Esophagus muscularis mucosa (tissue), 3 donors: ENCODE data around the gene CDC45.

Source experiments
- POLR2A ChIP-seq: fragments of 450-650 bp; IDR thresholded peaks from one replicate; pipeline ENCODE4 v1.6.1; 2017; ENCODE audit warnings: antibody characterized with exemption, moderate library complexity, mild to moderate bottlenecking, low read depth
- TF ChIP-seq, protein P1 (sequence below), 3 experiments: fragments of 200-600 bp in 2 of 3; fragments of 450-650 bp in 1 of 3; sonication (generic) in 2 of 3; IDR thresholded peaks; one replicate each; pipeline ENCODE4 v1.5.1; 2017 to 2019; ENCODE audit warnings: antibody characterized with exemption in 3 of 3, mild to moderate bottlenecking in 2 of 3, moderate library complexity in 1 of 3

DNA sequence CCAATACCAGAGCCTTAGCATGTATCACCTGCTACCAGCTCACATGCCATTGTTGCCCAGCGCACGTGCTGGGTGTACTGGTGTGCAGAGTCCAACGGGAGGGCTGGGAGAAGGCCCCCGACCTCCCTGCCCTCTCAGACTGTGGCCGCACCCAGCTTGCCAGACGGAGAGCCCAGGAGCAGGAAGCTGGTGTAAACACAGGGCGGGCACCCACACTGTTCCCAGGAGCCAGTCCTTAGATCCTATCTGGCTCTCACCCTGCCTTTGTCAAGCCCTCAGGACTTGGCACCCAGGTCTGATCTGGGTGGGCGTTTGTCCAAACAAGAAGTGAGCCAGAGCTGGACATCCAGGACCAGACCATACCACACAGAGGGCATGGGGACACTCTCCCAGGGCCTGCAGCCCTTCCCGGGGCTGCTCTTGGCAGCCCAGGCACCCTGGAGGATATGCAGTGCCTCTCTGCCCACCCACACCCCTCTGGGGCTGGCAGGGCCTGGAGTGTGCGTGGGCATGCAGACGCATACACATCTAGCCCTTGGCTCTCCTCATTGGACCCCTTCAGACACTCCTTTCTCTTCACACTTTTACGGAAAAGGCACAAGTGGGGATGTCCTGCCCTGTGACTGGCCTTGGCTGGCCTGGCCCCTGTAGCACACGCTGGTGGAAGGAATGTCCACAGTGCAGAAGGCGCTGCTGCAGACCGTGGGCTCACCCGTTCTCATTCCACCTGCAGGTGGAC lies 64.4 kb downstream of the CDC45 start:
- no peak for TF ChIP-seq POLR2A
- TF ChIP-seq, protein P1, sequence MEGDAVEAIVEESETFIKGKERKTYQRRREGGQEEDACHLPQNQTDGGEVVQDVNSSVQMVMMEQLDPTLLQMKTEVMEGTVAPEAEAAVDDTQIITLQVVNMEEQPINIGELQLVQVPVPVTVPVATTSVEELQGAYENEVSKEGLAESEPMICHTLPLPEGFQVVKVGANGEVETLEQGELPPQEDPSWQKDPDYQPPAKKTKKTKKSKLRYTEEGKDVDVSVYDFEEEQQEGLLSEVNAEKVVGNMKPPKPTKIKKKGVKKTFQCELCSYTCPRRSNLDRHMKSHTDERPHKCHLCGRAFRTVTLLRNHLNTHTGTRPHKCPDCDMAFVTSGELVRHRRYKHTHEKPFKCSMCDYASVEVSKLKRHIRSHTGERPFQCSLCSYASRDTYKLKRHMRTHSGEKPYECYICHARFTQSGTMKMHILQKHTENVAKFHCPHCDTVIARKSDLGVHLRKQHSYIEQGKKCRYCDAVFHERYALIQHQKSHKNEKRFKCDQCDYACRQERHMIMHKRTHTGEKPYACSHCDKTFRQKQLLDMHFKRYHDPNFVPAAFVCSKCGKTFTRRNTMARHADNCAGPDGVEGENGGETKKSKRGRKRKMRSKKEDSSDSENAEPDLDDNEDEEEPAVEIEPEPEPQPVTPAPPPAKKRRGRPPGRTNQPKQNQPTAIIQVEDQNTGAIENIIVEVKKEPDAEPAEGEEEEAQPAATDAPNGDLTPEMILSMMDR (IDR thresholded peaks at IDR 0.05), result no peak
